HepG2 (cell line): ENCODE measurements around the gene TRPV4. TPM values are rescaled to one million over a fixed set of nuclear protein-coding genes. Genes with fewer than 3 reads are reported as not detected.
A peak's percentile ranks its signal among the peaks of the same experiment; 100 is the strongest.

Experiments used
- ATAC-seq: fragments of 200-7000 bp; cut with Tn5 transposase; 3 replicates; pipeline ENCODE4 v1.9.1; 2020; ENCODE audit warnings: mild to moderate bottlenecking, moderate library complexity
- BruUV-seq: library from RNA; stranded (reverse); fragments of 400-500 nt; replicated peaks from 2 replicates; lab custom pipeline; 2021; lab: Mats Ljungman, UMichigan
- CTCF ChIA-PET: fragments of 300-600 bp; formaldehyde crosslinking; extraction: SDS; loops from one replicate; lab custom pipeline; 2021; ENCODE audit warnings: low total read pairs, inconsistent platforms, low intra/inter-chr PET ratio; lab: Yijun Ruan, JAX
- POLR2A ChIA-PET: fragments of 350-600 bp; sonication (Branson Sonifier 250); formaldehyde crosslinking; loops from one replicate; lab custom pipeline; 2020; ENCODE audit warnings: antibody characterized with exemption, inconsistent platforms; lab: Yijun Ruan, JAX
- DNase-seq: peaks from one replicate; pipeline ENCODE4 v3.0.0-alpha.2; 2015; ENCODE audit warnings: low spot score
- FAIRE-seq: peaks from 3 replicates; lab custom pipeline; 2011; peaks lifted over from hg19 to GRCh38; lab: Jason Lieb, UNC
- H2AFZ ChIP-seq: one replicate; pipeline ENCODE4 v1.6.1; 2011; ENCODE audit warnings: low read length, inconsistent platforms
- H3K27ac ChIP-seq: fragments of 300-600 bp; 3 replicates; pipeline ENCODE4 v1.8.0; 2011; ENCODE audit warnings: mixed run types, mild to moderate bottlenecking, mixed read lengths, low read length, inconsistent platforms; ENCODE audit not compliant: insufficient read depth; ENCODE audit errors: extremely low read length
- H3K27me3 ChIP-seq, 2 experiments: fragments of 200-600 bp in 1 of 2; 2 replicates in 1 of 2; 3 replicates in 1 of 2; pipeline versions ENCODE4 v1.6.0 to v1.8.0; 2011; ENCODE audit warnings: low read length in 2 of 2, mild to moderate bottlenecking in 2 of 2, moderate library complexity in 2 of 2, inconsistent platforms in 1 of 2; ENCODE audit not compliant: insufficient read depth in 2 of 2, control insufficient read depth in 1 of 2
- H3K36me3 ChIP-seq, 2 experiments: fragments of 200-600 bp in 1 of 2; replicated peaks in 1 of 2; 2 replicates in 1 of 2; 3 replicates in 1 of 2; pipeline versions ENCODE4 v1.5.1 to v1.8.0; 2011; ENCODE audit warnings: low read length in 2 of 2, inconsistent platforms in 1 of 2; ENCODE audit not compliant: insufficient read depth in 2 of 2, control insufficient read depth in 1 of 2
- H3K4me1 ChIP-seq: 2 replicates; pipeline ENCODE4 v1.5.1; 2012; ENCODE audit warnings: low read length, inconsistent platforms; ENCODE audit not compliant: insufficient read depth
- H3K4me2 ChIP-seq: 2 replicates; pipeline ENCODE4 v1.6.0; 2011; ENCODE audit warnings: low read depth, low read length, inconsistent platforms
- H3K4me3 ChIP-seq, 3 experiments: fragments of 200-600 bp in 1 of 3; sonication (generic), shearing (Covaris generic) in 1 of 3; replicated peaks in 1 of 3; 2 replicates each; pipeline ENCODE4 v1.5.1; 2011 to 2016; ENCODE audit warnings: low read length in 3 of 3, inconsistent platforms in 2 of 3, low read depth in 2 of 3, mild to moderate bottlenecking in 2 of 3, control low read depth in 1 of 3, mixed read lengths in 1 of 3; ENCODE audit not compliant: insufficient read depth in 1 of 3
- H3K79me2 ChIP-seq: one replicate; pipeline ENCODE4 v1.6.1; 2011; ENCODE audit warnings: low read length, inconsistent platforms; ENCODE audit not compliant: insufficient read depth
- H3K9ac ChIP-seq: 2 replicates; pipeline ENCODE4 v1.6.0; 2011; ENCODE audit warnings: mild to moderate bottlenecking, low read depth, low read length, inconsistent platforms; ENCODE audit not compliant: insufficient read depth
- H3K9me3 ChIP-seq: 2 replicates; pipeline ENCODE4 v1.5.1; 2012; ENCODE audit warnings: mild to moderate bottlenecking, low read length
- H4K20me1 ChIP-seq: 2 replicates; pipeline ENCODE4 v1.6.0; 2011; ENCODE audit warnings: inconsistent platforms, mild to moderate bottlenecking, low read length, moderate library complexity; ENCODE audit not compliant: insufficient read depth
- CCAR2 ChIP-seq: fragments of 200-400 bp; formaldehyde crosslinking; optimal IDR thresholded peaks from 2 replicates; pipeline ENCODE3; 2018; ENCODE audit warnings: low read depth, mild to moderate bottlenecking, low read length, moderate library complexity
- CHD4 ChIP-seq: fragments of 200-600 bp; sonication (generic); IDR thresholded peaks from 2 replicates; pipeline ENCODE4 v1.7.0; 2017; ENCODE audit warnings: mild to moderate bottlenecking, low read length, borderline replicate concordance
- ETV5 ChIP-seq: IDR thresholded peaks from 2 replicates; pipeline ENCODE4 v1.6.1; 2018; ENCODE audit warnings: missing biosample characterization, missing genetic modification reagents, inconsistent platforms, borderline replicate concordance
- MAF1 ChIP-seq: sonication (generic); formaldehyde crosslinking; IDR thresholded peaks from 2 replicates; pipeline ENCODE4 v1.5.0; 2020; ENCODE audit warnings: missing genetic modification reagents, borderline replicate concordance
- MYC ChIP-seq: sonication (generic); formaldehyde crosslinking; IDR thresholded peaks from 2 replicates; pipeline ENCODE4 v1.9.0; 2021; ENCODE audit warnings: missing genetic modification reagents, borderline replicate concordance
- ZFP36L1 ChIP-seq: sonication (generic); formaldehyde crosslinking; IDR thresholded peaks from 2 replicates; pipeline ENCODE4 v1.8.0; 2022; ENCODE audit warnings: mild to moderate bottlenecking, missing genetic modification reagents, moderate library complexity
- ZNF629 ChIP-seq: sonication (generic); formaldehyde crosslinking; conservative IDR thresholded peaks from 2 replicates; pipeline ENCODE4 v1.5.0; 2020; ENCODE audit warnings: missing genetic modification reagents
- WGBS: methylation state at CpG from one replicate; pipeline ENCODE4 v1.1.6; 2017; ENCODE audit warnings: low lambda C conversion rate; 5-methylcytosine and 5-hydroxymethylcytosine counted together
- in situ Hi-C: cut with HindIII; loops from 2 replicates; pipeline ENCODE4 v1.10.0; 2017; ENCODE audit warnings: low pct_unique_long_range_greater_than_20kb; ENCODE audit not compliant: extremely low pct_ligation_motif_present
- intact Hi-C: fragments of 100-400 bp; cut with micrococcal nuclease; formaldehyde crosslinking; loops from one replicate; pipeline ENCODE4 v1.10.0; 2022; ENCODE audit not compliant: unreplicated experiment
- polyA plus RNA-seq, 8 experiments: library from polyadenylated mRNA; depleted of rRNA in 3 of 8; stranded (reverse) in 7 of 8; unstranded in 1 of 8; fragments of >200 nt; fragmentation: Illumina TruSeq in 4 of 8; extraction: Trizol in 4 of 8; gene quantifications; 2 replicates each; pipeline versions ENCODE4 v1.2.1 to v1.2.3, GENCODE V29; 2011 to 2016; ENCODE audit warnings: low read depth in 4 of 8, missing spikeins in 1 of 8, mixed read lengths in 1 of 8; ENCODE audit not compliant: insufficient read depth in 1 of 8
- total RNA-seq, 5 experiments: library from RNA; depleted of rRNA; stranded (reverse); fragments of >200 nt; fragmentation: Illumina TruSeq; extraction: Trizol; gene quantifications; 2 replicates each; pipeline ENCODE4 v1.2.3, GENCODE V29; 2016; ENCODE audit warnings: low read depth in 1 of 5
- TF ChIP-seq, protein P1 (sequence below): IDR thresholded peaks from 2 replicates; pipeline ENCODE4 v1.6.1; 2012; ENCODE audit warnings: low read depth, low read length, improper control_type of control experiment
- TF ChIP-seq, protein P2 (sequence below): sonication (generic); formaldehyde crosslinking; IDR thresholded peaks from 2 replicates; pipeline ENCODE4 v1.4.0; 2020; ENCODE audit warnings: missing genetic modification reagents
- TF ChIP-seq, protein P3 (sequence below): sonication (generic); formaldehyde crosslinking; IDR thresholded peaks from 2 replicates; pipeline ENCODE4 v1.4.0; 2020; ENCODE audit warnings: missing genetic modification reagents
- TF ChIP-seq, protein P4 (sequence below): sonication (generic); formaldehyde crosslinking; IDR thresholded peaks from 2 replicates; pipeline ENCODE4 v1.5.1; 2020; ENCODE audit warnings: mild to moderate bottlenecking, moderate library complexity, missing genetic modification reagents
- TF ChIP-seq, protein P5 (sequence below): sonication (generic); formaldehyde crosslinking; IDR thresholded peaks from 2 replicates; pipeline ENCODE4 v1.4.0; 2020; ENCODE audit warnings: missing genetic modification reagents; ENCODE audit errors: not compliant biosample characterization

TRPV4 gene
- total and polyA plus RNA-seq, 2 of the 13 experiments (the other 11 are each of a cell fraction or from before 2014, with no cell fraction given): 0.66 to 4.7 TPM

DNA sequence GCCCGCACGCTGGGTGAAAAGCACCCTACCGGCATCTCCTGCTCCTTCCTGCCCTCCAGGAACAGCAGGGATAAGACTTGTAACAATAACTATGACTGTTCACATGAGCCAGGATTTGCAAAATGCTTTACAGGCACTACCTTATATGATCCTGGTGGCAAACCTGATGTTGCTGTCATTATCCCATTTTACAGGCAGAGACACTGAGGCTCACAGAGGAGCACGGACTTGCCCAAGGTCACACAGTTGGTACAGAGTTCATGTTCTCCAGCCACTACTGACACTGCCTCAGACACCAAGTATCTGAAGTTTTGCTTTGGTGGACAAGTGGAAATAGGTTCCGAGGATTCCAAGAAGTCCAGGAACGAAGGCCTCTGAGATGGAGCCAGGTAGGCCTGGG is 24.5 kb upstream of the TRPV4 start:
- intact Hi-C loops: no loop called here

DNA sequence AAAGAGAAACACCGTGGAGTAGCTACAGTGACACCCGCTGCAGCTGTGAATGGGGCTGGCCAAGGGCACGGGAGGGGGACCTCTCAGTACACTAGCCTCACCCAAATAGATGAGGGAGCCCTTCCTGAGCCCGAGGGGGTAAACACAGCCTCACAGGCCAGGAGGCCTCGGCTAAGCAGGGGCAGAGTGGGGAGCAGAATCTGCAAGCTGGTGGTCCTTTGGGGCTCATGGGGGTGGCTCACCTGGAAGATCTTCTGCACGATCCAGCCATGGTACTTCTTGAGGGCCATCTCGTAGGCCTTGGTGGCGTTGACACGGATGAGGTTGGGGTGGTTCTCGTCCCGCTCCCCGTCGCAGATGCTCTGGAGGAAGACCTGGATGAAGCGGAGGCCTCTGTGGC is 22.2 kb upstream of the TRPV4 start:
- Histone ChIP-seq H3K79me2 (no peaks in the 10 kb centered on the region), H3K4me1 (peaks cover 9% of the 10 kb centered on the region; the same call in 1 of the 2 replicates), H3K9ac (no peak overlapping the region), H3K9me3 (no peaks in the 10 kb centered on the region), H3K4me3 (no peak overlapping the region), H3K36me3 (peaks cover 0 to 2% of the 10 kb centered on the region in 2 experiments; a peak in 1 of 5 replicates), H3K27me3 (no peaks in the 10 kb centered on the region), H2AFZ (no peak overlapping the region), H3K4me2 (no peak overlapping the region), H3K27ac (no peak overlapping the region), H4K20me1 (no peaks in the 10 kb centered on the region)
- FAIRE-seq (no peak), DNase-seq (no peak), ATAC-seq (no peak)
- no TSS peak for BruUV-seq
- in situ Hi-C loops: no loop called here
- WGBS: 77% methylated on average over 5 of the region's 14 CpGs
- POLR2A ChIA-PET: no interaction called here
- intact Hi-C loops: no loop called here
- CTCF ChIA-PET: no interaction called here
- TF ChIP-seq ETV5 (CRISPR knock-in tag): no peak
- TF ChIP-seq, protein P1, sequence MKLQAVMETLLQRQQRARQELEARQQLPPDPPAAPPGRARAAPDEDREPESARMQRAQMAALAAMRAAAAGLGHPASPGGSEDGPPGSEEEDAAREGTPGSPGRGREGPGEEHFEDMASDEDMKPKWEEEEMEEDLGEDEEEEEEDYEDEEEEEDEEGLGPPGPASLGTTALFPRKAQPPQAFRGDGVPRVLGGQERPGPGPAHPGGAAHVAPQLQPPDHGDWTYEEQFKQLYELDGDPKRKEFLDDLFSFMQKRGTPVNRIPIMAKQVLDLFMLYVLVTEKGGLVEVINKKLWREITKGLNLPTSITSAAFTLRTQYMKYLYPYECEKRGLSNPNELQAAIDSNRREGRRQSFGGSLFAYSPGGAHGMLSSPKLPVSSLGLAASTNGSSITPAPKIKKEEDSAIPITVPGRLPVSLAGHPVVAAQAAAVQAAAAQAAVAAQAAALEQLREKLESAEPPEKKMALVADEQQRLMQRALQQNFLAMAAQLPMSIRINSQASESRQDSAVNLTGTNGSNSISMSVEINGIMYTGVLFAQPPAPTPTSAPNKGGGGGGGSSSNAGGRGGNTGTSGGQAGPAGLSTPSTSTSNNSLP: no peak
- no peak for TF ChIP-seq MAF1
- TF ChIP-seq, protein P2, sequence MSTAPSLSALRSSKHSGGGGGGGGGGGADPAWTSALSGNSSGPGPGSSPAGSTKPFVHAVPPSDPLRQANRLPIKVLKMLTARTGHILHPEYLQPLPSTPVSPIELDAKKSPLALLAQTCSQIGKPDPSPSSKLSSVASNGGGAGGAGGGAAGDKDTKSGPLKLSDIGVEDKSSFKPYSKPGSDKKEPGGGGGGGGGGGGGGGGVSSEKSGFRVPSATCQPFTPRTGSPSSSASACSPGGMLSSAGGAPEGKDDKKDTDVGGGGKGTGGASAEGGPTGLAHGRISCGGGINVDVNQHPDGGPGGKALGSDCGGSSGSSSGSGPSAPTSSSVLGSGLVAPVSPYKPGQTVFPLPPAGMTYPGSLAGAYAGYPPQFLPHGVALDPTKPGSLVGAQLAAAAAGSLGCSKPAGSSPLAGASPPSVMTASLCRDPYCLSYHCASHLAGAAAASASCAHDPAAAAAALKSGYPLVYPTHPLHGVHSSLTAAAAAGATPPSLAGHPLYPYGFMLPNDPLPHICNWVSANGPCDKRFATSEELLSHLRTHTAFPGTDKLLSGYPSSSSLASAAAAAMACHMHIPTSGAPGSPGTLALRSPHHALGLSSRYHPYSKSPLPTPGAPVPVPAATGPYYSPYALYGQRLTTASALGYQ (CRISPR knock-in tag): no peak
- TF ChIP-seq CCAR2: no peak
- no peak for TF ChIP-seq MYC (CRISPR knock-in tag)
- TF ChIP-seq ZNF629 (CRISPR knock-in tag): no peak
- TF ChIP-seq ZFP36L1 (CRISPR knock-in tag): no peak
- TF ChIP-seq, protein P3, sequence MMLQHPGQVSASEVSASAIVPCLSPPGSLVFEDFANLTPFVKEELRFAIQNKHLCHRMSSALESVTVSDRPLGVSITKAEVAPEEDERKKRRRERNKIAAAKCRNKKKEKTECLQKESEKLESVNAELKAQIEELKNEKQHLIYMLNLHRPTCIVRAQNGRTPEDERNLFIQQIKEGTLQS: no peak
- TF ChIP-seq, protein P4, sequence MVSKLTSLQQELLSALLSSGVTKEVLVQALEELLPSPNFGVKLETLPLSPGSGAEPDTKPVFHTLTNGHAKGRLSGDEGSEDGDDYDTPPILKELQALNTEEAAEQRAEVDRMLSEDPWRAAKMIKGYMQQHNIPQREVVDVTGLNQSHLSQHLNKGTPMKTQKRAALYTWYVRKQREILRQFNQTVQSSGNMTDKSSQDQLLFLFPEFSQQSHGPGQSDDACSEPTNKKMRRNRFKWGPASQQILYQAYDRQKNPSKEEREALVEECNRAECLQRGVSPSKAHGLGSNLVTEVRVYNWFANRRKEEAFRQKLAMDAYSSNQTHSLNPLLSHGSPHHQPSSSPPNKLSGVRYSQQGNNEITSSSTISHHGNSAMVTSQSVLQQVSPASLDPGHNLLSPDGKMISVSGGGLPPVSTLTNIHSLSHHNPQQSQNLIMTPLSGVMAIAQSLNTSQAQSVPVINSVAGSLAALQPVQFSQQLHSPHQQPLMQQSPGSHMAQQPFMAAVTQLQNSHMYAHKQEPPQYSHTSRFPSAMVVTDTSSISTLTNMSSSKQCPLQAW (CRISPR knock-in tag): no peak

More for the DNA sequence above, 24.5 kb upstream of the TRPV4 start:
- H3K27me3 ChIP-seq: no peaks in the 10 kb centered on the region
- WGBS: 94% methylated on average over 6 of the region's 6 CpGs
- no peaks in the 10 kb centered on the region for H3K36me3 ChIP-seq
- H3K9me3 ChIP-seq: no peaks in the 10 kb centered on the region
- BruUV-seq: no TSS peak
- in situ Hi-C loops: no loop called here
- no peak overlapping the region for H3K4me3 ChIP-seq
- no peak overlapping the region for H2AFZ ChIP-seq
- no peak for FAIRE-seq
- DNase-seq: no peak
- TF ChIP-seq, protein P5, sequence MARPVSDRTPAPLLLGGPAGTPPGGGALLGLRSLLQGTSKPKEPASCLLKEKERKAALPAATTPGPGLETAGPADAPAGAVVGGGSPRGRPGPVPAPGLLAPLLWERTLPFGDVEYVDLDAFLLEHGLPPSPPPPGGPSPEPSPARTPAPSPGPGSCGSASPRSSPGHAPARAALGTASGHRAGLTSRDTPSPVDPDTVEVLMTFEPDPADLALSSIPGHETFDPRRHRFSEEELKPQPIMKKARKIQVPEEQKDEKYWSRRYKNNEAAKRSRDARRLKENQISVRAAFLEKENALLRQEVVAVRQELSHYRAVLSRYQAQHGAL (CRISPR knock-in tag): no peak
- TF ChIP-seq ZNF629 (CRISPR knock-in tag): peak; percentile 91
- 0 out of 2 replicates have a peak, but pooled peaks have one; percentile 17 for TF ChIP-seq CHD4
- no peaks in the 10 kb centered on the region for H4K20me1 ChIP-seq
- no peak overlapping the region for H3K9ac ChIP-seq
- no peaks in the 10 kb centered on the region for H3K79me2 ChIP-seq
- POLR2A ChIA-PET: no interaction called here
- ATAC-seq: no peak
- peaks cover 33% of the 10 kb centered on the region for H3K4me1 ChIP-seq
- CTCF ChIA-PET: no interaction called here
- no peak overlapping the region for H3K27ac ChIP-seq
- no peak overlapping the region for H3K4me2 ChIP-seq
